HG03520 (cell line): Measurements from ENCODE around the gene ATG2B.

ENCODE experiments used
- ATAC-seq: cut with Tn5 transposase; IDR thresholded peaks from one replicate; pipeline ENCODE4 v1.9.1; 2021; ENCODE audit warnings: mild to moderate bottlenecking, moderate library complexity; ENCODE audit not compliant: unreplicated experiment

ATG2B gene

GRCh38 chr14:96231526-96232130, 131.5 kb downstream of the ATG2B start:
- no peak for ATAC-seq

GRCh38 chr14:96231056-96231455, 132.1 kb downstream of the ATG2B start:
- ATAC-seq = no peak

DNA sequence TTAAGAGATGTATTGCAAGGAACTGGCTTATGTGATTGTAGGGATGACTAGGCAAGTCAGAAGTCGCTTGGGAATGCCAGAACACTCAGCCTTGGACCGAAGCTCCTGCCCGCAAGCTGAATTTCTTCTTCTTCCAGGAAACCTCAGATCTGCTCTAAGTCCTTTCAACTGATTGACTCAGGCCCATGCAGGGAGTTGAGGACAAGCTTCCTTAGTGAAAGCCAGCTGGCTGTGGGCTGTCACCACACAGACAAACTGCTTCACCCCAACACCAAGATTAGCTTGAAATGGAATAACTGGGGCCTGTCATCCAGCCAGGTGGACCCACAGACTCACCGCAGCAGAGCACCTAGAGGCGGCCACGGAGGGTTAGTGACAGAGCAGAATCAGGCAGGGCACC, 133.8 kb downstream of the ATG2B start:
- no peak for ATAC-seq
